Ectodermal cell (in vitro differentiated cells): ENCODE measurements around the gene TMEM238L.

Experiments
- H3K27ac ChIP-seq: 2 replicates; pipeline ENCODE4 v1.7.0; 2013; ENCODE audit warnings: mild to moderate bottlenecking, low read depth, low read length; ENCODE audit not compliant: insufficient read depth, poor library complexity, severe bottlenecking
- H3K27me3 ChIP-seq: 2 replicates; pipeline ENCODE4 v1.7.0; 2013; ENCODE audit warnings: mild to moderate bottlenecking, low read length; ENCODE audit not compliant: insufficient read depth, control insufficient read depth, poor library complexity, severe bottlenecking
- H3K36me3 ChIP-seq: one replicate; pipeline ENCODE4 v1.7.0; 2013; ENCODE audit warnings: low read length; ENCODE audit not compliant: control insufficient read depth, insufficient read depth
- H3K4me1 ChIP-seq: one replicate; pipeline ENCODE4 v1.7.0; 2013; ENCODE audit warnings: low read length; ENCODE audit not compliant: control insufficient read depth, insufficient read depth
- H3K4me3 ChIP-seq: 2 replicates; pipeline ENCODE4 v1.7.0; 2013; ENCODE audit warnings: low read depth, low read length, control low read depth; ENCODE audit not compliant: insufficient read depth
- H3K9me3 ChIP-seq: 2 replicates; pipeline ENCODE4 v1.7.0; 2013; ENCODE audit warnings: mild to moderate bottlenecking, low read length, moderate library complexity; ENCODE audit not compliant: control insufficient read depth
- WGBS, 2 experiments: methylation state at CpG; one replicate each; pipeline ENCODE4 v1.1.7; 2013; ENCODE audit warnings: missing lambda C conversion rate in 2 of 2; 5-methylcytosine and 5-hydroxymethylcytosine counted together

TMEM238L gene

DNA sequence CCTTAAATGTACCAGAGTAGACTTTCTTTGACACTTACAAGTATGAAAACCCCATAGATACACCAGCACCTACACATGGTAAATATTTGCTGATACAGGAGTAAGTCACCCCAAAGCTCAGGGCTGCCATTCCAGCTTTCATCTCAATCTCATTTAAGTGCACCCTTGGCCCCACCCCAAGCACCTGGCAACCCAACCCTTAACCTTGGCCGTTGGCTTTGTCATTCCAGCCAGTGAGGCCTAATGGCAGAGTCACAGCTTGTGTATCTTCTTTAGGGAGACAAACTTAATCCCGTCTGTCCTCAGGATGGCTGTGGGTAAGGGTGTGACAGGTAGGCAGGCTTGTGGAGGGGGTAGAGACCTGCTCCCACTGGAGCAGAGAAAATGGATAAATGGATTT is 42.6 kb downstream of the TMEM238L start:
- Histone ChIP-seq H3K4me3 (no peak overlapping the region), H3K27me3 (no peaks in the 10 kb centered on the region), H3K9me3 (no peaks in the 10 kb centered on the region), H3K36me3 (no peaks in the 10 kb centered on the region), H3K4me1 (peaks cover 4% of the 10 kb centered on the region), H3K27ac (no peak overlapping the region)
- WGBS, 2 experiments = 89% methylated on average over 2 of the region's 2 CpGs

DNA sequence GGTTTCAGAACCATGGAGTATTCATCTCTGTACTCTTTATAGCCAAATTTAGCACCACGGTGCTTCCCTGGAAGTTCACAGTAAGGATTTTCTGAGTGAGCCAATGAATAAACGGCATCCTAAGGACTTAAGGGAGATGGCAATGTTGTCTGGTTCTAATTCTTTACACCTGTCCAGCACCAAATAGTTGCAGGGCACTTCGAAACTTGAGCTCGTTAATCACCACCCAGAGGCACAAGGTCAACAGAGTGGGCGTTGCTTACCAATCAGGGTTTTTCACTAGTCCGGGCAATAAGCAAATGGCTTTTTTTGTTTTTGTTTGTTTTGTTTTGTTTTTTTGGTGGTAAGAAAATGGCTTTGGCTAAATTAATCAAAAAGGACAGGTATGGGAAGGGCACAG is 45.8 kb downstream of the TMEM238L start:
- Histone ChIP-seq H3K4me3 (no peak overlapping the region), H3K36me3 (no peaks in the 10 kb centered on the region), H3K27ac (no peak overlapping the region), H3K27me3 (peaks cover 5% of the 10 kb centered on the region), H3K9me3 (no peaks in the 10 kb centered on the region), H3K4me1 (peaks cover 16% of the 10 kb centered on the region)
- WGBS, 2 experiments = 90 to 92% methylated on average over 6 of the region's 6 CpGs

DNA sequence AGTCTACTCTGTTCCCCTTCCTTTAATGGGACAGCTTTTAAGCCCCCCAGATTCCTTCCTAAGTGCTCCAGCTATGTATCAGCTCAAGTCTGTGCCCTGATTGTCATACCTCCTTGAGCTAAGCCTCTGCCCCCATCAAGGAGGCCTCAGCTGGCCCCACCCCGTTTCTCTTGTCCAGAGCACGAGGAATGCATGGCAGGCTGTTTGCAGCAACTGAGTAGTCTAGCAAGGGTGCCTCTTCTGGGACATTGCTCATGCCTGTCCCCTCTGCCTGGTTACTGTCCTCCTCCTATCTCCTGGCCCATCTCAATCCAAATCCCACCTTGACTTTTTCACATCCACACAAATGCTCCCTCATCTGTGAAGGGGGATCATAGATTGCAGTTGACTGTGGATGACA is 46.3 kb downstream of the TMEM238L start:
- no peaks in the 10 kb centered on the region for H3K9me3 ChIP-seq
- peaks cover 16% of the 10 kb centered on the region for H3K4me1 ChIP-seq
- H3K4me3 ChIP-seq = no peak overlapping the region
- peaks cover 5% of the 10 kb centered on the region for H3K27me3 ChIP-seq
- H3K27ac ChIP-seq = no peak overlapping the region
- WGBS, 2 experiments = 70 to 80% methylated on average over 2 of the region's 2 CpGs
- H3K36me3 ChIP-seq = no peaks in the 10 kb centered on the region

DNA sequence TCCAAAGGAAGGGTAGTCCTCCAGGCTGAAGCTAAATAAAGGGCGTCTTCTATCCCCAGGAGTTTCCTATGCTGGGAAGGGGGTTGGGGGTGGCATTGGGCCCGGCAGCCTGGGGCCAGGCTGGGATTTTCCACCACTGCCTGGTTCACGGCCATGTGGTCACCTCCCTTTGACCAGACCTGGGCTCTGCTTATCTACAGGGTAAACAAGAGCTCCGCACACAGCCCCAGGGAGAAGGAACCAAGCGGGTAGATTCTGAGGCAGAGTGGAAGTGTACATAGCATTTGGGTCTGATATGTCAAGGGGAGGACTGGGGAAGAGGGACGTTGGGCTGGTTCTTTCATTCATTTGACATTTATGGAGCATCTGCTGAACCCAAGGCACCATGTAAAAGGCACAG is 46.8 kb downstream of the TMEM238L start:
- H3K4me3 ChIP-seq = no peak overlapping the region
- H3K36me3 ChIP-seq = no peaks in the 10 kb centered on the region
- H3K27me3 ChIP-seq = peaks cover 5% of the 10 kb centered on the region
- WGBS, 2 experiments = 93 to 95% methylated on average over 6 of the region's 6 CpGs
- no peak overlapping the region for H3K27ac ChIP-seq
- H3K4me1 ChIP-seq = peaks cover 16% of the 10 kb centered on the region
- no peaks in the 10 kb centered on the region for H3K9me3 ChIP-seq

DNA sequence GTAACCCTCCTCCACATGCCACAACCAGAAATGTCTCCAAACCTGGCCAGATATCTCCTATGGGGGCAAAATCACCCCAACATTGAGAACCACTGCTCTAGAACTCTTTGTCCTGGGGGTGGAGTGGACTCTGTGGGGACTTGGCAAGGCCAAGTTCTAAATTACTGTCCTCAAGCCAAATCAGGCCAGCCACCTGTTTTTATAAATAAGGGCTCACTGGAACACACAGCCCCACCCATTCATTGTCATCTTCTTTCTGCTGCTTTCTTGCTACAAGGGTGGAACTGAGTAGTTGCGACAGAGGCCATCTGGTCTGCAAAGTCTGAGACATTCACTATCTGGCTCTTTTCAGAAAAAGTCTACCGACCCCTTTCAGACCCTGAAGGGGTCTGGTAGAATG is 47.3 kb downstream of the TMEM238L start:
- Histone ChIP-seq H3K4me1 (peaks cover 16% of the 10 kb centered on the region), H3K27ac (no peak overlapping the region), H3K9me3 (no peaks in the 10 kb centered on the region), H3K4me3 (no peak overlapping the region), H3K27me3 (peaks cover 5% of the 10 kb centered on the region), H3K36me3 (no peaks in the 10 kb centered on the region)
- WGBS, 2 experiments = 91 to 96% methylated on average over 2 of the region's 2 CpGs

DNA sequence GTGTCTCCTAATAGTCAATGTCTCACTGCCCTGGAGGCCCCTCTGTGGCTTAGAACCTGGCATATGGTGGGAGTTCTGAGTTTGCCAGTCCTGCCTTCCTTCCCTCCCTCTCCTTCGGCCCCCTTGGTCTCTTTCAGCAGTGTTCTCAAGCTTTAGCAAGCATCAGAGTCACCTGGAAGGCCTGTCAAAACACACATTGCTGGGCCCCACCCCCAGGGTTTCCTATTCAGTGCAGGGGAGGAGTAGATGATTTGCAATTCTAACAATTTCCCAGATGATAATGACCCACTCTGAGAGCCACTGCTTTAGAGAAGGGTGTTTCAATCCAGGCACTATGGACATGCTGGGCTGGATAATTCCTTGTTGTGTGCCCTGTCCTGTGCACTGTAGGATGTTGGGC is 47.7 kb downstream of the TMEM238L start:
- H3K27me3 ChIP-seq = peaks cover 5% of the 10 kb centered on the region
- WGBS, 2 experiments = 29 to 50% methylated on average over 1 of the region's 1 CpG
- peaks cover 16% of the 10 kb centered on the region for H3K4me1 ChIP-seq
- H3K36me3 ChIP-seq = no peaks in the 10 kb centered on the region
- H3K27ac ChIP-seq = no peak overlapping the region
- no peaks in the 10 kb centered on the region for H3K9me3 ChIP-seq
- H3K4me3 ChIP-seq = no peak overlapping the region

DNA sequence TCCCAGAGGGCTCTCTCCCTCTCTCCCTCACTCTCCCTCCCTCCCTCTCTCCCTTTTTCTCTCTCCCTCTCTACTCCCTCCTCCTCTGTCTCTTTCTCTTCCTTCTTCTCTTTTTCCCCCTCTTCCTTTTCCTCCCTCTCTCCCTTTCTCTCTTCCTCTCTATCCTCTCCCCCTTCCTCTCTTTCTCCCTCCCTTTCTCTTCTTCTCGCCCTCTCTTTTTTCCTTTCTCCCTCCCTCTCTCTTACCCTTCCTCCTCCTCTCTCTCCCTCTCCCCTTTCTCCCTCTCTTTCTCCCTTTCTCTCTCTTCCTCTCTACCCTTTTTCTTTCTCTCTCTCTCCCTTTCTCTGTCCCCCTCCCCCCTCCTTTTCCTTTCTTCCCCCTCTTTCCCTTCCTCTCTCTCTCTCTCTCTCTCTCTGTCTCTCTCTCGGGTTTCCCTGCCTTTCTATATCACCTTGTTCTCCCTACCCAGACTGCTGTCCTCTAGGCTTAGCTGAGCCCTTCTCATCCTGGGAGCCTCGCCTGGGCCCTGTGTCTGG is 48.2 kb downstream of the TMEM238L start:
- Histone ChIP-seq H3K27ac (no peak overlapping the region), H3K9me3 (no peaks in the 10 kb centered on the region), H3K4me1 (peaks cover 16% of the 10 kb centered on the region), H3K36me3 (no peaks in the 10 kb centered on the region), H3K4me3 (no peak overlapping the region), H3K27me3 (peaks cover 5% of the 10 kb centered on the region)
- WGBS, 2 experiments = 49 to 54% methylated on average over 3 of the region's 3 CpGs

DNA sequence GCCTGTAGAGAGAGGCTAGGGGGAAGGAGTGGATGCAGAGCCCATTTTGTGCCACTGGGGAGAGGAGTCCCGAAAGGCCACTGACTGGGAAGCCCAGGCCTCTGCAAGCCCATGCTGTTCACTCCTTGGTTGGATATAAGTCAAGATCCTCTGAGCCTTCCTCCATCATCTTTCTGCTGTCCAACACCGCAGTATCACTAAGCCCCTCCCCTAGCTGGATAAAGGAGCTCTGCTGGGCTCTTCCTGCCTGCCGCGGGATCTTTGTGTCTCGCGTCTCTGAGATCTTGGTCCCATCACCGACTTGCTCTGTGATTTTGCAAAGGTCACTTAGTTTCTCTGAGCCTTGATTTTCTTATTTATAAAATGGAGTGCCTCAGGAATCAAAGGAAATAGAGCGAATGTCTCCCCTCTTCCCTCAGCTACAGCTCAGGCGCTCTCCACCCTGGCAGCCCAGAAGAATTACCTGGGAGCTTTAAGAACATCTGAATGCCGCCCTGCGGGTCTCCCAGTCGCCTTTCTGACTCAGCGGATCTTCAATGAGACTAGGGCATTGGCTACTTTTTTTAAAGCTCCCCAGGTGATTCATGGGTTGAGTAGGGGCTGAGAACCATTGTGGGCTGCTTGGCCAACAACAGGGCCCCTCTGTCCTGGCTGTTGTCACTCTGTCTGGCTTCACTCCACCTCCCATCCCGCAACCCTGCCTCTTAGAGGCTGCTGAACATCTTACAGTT is 48.9 kb downstream of the TMEM238L start:
- Histone ChIP-seq H3K36me3 (no peaks in the 10 kb centered on the region), H3K27me3 (peaks cover 5% of the 10 kb centered on the region), H3K9me3 (no peaks in the 10 kb centered on the region), H3K27ac (no peak overlapping the region), H3K4me3 (no peak overlapping the region), H3K4me1 (peaks cover 16% of the 10 kb centered on the region)
- 4% methylated on average over 14 of the region's 14 CpGs for WGBS, 2 experiments

DNA sequence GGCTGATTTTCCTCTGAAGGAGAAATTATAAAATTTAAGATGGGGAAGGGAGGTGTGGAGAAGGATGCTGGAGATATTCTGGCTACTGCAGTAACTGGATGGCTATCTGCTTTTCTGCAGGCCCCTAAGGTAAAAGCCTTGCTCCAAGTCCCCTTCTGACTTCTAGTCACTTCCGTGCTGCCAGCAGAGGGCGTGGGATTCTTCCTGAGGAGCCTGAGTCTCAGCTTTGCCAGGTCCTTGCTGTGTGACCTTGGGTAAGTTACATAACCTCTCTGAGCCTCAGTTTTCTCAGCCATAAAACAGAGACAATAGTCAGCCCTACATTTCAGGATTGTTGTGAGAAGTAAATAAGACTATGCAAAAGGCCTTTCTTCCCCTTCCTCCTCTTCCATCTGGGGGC is 49.8 kb downstream of the TMEM238L start:
- WGBS, 2 experiments = 13 to 25% methylated on average over 2 of the region's 2 CpGs
- H3K27ac ChIP-seq = no peak overlapping the region

DNA sequence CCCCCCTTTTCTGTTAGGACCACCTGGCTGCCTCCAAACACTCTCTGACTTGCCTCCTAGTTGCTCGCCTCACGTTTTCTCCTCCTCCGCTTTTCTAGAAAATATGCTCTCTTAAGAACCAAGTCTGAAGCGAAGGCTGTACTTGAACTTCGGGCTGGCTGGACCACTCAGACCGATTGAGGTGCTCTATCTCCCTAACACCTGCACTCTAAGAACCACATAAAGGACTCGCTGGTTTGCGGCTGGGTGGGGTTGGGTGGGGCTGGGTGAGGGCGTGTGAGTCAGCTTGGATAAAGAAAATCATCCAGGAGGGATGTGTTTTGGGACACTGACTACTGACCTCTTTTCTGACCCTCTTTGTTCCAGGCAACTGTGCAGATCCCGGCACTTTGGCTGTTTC is 51.2 kb downstream of the TMEM238L start:
- Histone ChIP-seq H3K36me3 (no peaks in the 10 kb centered on the region), H3K27ac (no peak overlapping the region), H3K9me3 (no peaks in the 10 kb centered on the region), H3K27me3 (peaks cover 5% of the 10 kb centered on the region), H3K4me1 (peaks cover 16% of the 10 kb centered on the region), H3K4me3 (no peak overlapping the region)
- 87 to 91% methylated on average over 8 to 10 of the region's 10 CpGs for WGBS, 2 experiments

More for the DNA sequence above, 49.8 kb downstream of the TMEM238L start:
- Histone ChIP-seq H3K36me3 (no peaks in the 10 kb centered on the region), H3K27me3 (peaks cover 5% of the 10 kb centered on the region), H3K9me3 (no peaks in the 10 kb centered on the region), H3K4me1 (peaks cover 16% of the 10 kb centered on the region), H3K4me3 (no peak overlapping the region)
